ENCODE results near the gene PLGRKT. TPM values are rescaled to one million over a fixed set of nuclear protein-coding genes. Genes with fewer than 3 reads are reported as not detected.

Gene PLGRKT
- total and polyA plus RNA-seq, 2 experiments from 2014 or later, result 15.4 to 37.1 TPM

GRCh38 chr9:5450359-5451091, 12.8 kb upstream of the PLGRKT start, which contains the start of gene CD274:
CD274 (plus strand) TSS chr9:5450542; CDS start chr9:5456114, 5,572 bp downstream.
- Histone ChIP-seq H3K27ac (no peak within 1 kb of the TSS), H3K4me1 (ENCODE audit: low read depth) (no peaks in the 10 kb centered on the region), H3K4me3 (peak within 1 kb of the TSS; percentile 19), H3K36me3 (no peaks in the 10 kb centered on the region), H3K9me3 (ENCODE audit: low read depth) (no peaks in the 10 kb centered on the region), H3K27me3 (peaks cover 10% of the 10 kb centered on the region)
- TF ChIP-seq, protein P1, sequence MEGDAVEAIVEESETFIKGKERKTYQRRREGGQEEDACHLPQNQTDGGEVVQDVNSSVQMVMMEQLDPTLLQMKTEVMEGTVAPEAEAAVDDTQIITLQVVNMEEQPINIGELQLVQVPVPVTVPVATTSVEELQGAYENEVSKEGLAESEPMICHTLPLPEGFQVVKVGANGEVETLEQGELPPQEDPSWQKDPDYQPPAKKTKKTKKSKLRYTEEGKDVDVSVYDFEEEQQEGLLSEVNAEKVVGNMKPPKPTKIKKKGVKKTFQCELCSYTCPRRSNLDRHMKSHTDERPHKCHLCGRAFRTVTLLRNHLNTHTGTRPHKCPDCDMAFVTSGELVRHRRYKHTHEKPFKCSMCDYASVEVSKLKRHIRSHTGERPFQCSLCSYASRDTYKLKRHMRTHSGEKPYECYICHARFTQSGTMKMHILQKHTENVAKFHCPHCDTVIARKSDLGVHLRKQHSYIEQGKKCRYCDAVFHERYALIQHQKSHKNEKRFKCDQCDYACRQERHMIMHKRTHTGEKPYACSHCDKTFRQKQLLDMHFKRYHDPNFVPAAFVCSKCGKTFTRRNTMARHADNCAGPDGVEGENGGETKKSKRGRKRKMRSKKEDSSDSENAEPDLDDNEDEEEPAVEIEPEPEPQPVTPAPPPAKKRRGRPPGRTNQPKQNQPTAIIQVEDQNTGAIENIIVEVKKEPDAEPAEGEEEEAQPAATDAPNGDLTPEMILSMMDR (IDR thresholded peaks at IDR 0.05; ENCODE audit: low read depth, low read length), result peak; percentile 73
- DNase-seq (ENCODE audit: low read depth in 1 of 2, low spot score in 1 of 2), result peak; percentile 81 to 95

DNA sequence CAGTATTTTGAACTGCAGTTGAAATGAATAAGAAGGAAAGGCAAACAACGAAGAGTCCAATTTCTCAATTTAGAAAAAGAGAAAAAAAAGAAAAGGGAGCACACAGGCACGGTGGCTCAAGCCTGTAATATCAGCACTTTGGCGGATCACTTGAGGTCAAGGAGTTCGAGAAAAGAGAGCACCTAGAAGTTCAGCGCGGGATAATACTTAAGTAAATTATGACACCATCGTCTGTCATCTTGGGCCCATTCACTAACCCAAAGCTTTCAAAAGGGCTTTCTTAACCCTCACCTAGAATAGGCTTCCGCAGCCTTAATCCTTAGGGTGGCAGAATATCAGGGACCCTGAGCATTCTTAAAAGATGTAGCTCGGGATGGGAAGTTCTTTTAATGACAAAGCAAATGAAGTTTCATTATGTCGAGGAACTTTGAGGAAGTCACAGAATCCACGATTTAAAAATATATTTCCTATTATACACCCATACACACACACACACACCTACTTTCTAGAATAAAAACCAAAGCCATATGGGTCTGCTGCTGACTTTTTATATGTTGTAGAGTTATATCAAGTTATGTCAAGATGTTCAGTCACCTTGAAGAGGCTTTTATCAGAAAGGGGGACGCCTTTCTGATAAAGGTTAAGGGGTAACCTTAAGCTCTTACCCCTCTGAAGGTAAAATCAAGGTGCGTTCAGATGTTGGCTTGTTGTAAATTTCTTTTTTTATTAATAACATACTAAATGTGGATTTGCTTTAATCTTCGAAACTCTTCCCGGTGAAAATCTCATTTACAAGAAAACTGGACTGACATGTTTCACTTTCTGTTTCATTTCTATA, 12.0 kb upstream of the PLGRKT start:
- peaks cover 10% of the 10 kb centered on the region for H3K27me3 ChIP-seq
- no peaks in the 10 kb centered on the region for H3K4me1 ChIP-seq (ENCODE audit: low read depth)
- DNase-seq (ENCODE audit: low read depth in 1 of 2, low spot score in 1 of 2), result no peak
- no peak overlapping the region for H3K27ac ChIP-seq
- TF ChIP-seq, protein P1 (IDR thresholded peaks at IDR 0.05; ENCODE audit: low read depth, low read length), result no peak
- no peaks in the 10 kb centered on the region for H3K9me3 ChIP-seq (ENCODE audit: low read depth)
- H3K4me3 ChIP-seq, result peak overlapping the region; percentile 19
- H3K36me3 ChIP-seq, result no peaks in the 10 kb centered on the region

DNA sequence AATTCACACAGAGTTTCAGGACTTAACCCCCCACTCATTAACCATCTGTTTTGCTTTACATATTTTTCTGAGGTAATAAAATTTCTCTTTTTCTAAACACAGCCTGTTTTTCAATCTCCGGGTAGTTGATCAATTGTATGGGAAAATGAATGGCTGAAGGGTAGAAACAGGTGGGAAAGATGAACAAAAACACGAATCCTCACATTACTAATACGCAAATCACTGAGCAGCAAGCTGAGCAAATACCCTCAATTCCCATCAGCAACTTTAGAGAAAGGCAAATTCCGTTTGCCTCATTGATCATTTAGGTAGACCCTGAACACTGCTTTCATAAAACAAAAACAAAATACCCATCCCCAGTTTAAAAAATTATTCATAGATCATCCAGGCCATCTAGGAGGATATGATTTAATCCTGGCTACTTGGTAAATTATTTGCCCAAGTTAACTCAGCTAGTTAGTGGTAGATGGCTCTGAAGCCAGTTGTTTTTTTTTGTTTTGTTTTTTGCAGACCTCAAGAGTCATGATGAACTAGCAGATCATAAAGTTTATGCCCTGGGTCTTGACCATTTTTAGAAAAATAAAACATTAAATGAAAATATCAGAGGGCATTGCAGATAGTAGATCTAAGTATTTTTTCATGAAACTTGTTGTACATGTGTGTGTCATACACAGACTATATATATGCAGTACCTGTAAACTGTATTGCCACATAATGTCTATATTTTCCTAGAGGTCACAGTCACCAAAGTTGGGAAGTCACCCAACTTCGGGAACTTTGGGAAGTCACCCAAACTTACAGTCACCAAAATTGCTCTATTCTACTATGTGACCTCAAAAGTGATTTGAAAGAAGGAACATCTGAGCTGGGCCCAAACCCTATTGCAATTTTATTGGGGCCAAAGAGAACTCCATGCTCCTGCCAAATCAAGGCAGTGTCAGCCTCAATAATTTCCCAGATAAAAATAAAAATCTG, 11.0 kb upstream of the PLGRKT start:
- Histone ChIP-seq H3K4me1 (ENCODE audit: low read depth) (no peaks in the 10 kb centered on the region), H3K36me3 (no peaks in the 10 kb centered on the region), H3K27ac (no peak overlapping the region), H3K4me3 (no peak overlapping the region), H3K27me3 (peaks cover 10% of the 10 kb centered on the region), H3K9me3 (ENCODE audit: low read depth) (no peaks in the 10 kb centered on the region)
- TF ChIP-seq, protein P1 (IDR thresholded peaks at IDR 0.05; ENCODE audit: low read depth, low read length), result no peak
- DNase-seq (ENCODE audit: low read depth in 1 of 2, low spot score in 1 of 2), result no peak

- no peaks in the 10 kb centered on the region for H3K36me3 ChIP-seq
- no peak for DNase-seq (ENCODE audit: low read depth in 1 of 2, low spot score in 1 of 2)
These were observed 10.3 kb upstream of the PLGRKT start for GRCh38 chr9:5448016-5448415.

More at GRCh38 chr9:5448016-5448415, 10.3 kb upstream of the PLGRKT start:
- H3K4me3 ChIP-seq, result no peak overlapping the region
- no peak overlapping the region for H3K27ac ChIP-seq
- no peaks in the 10 kb centered on the region for H3K9me3 ChIP-seq (ENCODE audit: low read depth)
- H3K4me1 ChIP-seq (ENCODE audit: low read depth), result no peaks in the 10 kb centered on the region
- peaks cover 10% of the 10 kb centered on the region for H3K27me3 ChIP-seq
- TF ChIP-seq, protein P1 (IDR thresholded peaks at IDR 0.05; ENCODE audit: low read depth, low read length), result no peak
